ENCODE results near the gene SPSB3.

- TF ChIP-seq TAF1 (CRISPR knock-in tag; IDR thresholded peaks at IDR 0.05) (no peak), ATF2 (CRISPR knock-in tag; IDR thresholded peaks at IDR 0.05) (no peak), ZNF143 (CRISPR knock-in tag; IDR thresholded peaks at IDR 0.05) (no peak), POLR2A (IDR thresholded peaks at IDR 0.05; ENCODE audit: insufficient read depth in 1 of 2, low read depth in 2 of 2, low read length in 2 of 2) (no peak), GTF2F1 (IDR thresholded peaks at IDR 0.05; ENCODE audit: low read length) (no peak), E2F1 (CRISPR knock-in tag; IDR thresholded peaks at IDR 0.05) (no peak), RAD21 (CRISPR knock-in tag; IDR thresholded peaks at IDR 0.05) (no peak)
These were observed 35.3 kb upstream of the SPSB3 start for GRCh38 chr16:1817716-1818115.

All from HepG2 (cell line).